HG02678 (cell line): ENCODE measurements around the gene AP1M2.
"Not testable (repeated sequence)": the region's sequence is repeated elsewhere in the genome, so short reads cannot be mapped to it uniquely, and the experiment has no call there.

ENCODE experiments used
- ATAC-seq: cut with Tn5 transposase; IDR thresholded peaks from one replicate; pipeline ENCODE4 v1.9.1; 2021; ENCODE audit warnings: mild to moderate bottlenecking, moderate library complexity; ENCODE audit not compliant: unreplicated experiment

Gene AP1M2

GRCh38 chr19:10543059-10543419 lies 44.1 kb downstream of the AP1M2 start:
- ATAC-seq: no peak

GRCh38 chr19:10539016-10539415 lies 48.1 kb downstream of the AP1M2 start:
- ATAC-seq: not testable (repeated sequence)

GRCh38 chr19:10538204-10538983 lies 48.7 kb downstream of the AP1M2 start:
- no peak for ATAC-seq

GRCh38 chr19:10537668-10538067 lies 49.4 kb downstream of the AP1M2 start:
- ATAC-seq: no peak

- ATAC-seq: no peak
Observed at GRCh38 chr19:10535613-10536012, 51.5 kb downstream of the AP1M2 start.

- no peak for ATAC-seq
Observed at GRCh38 chr19:10533646-10534386, 53.3 kb downstream of the AP1M2 start.

GRCh38 chr19:10532457-10532856 lies 54.7 kb downstream of the AP1M2 start:
- ATAC-seq: no peak

- not testable (repeated sequence) for ATAC-seq
Observed at GRCh38 chr19:10526887-10527286, 60.2 kb downstream of the AP1M2 start.

- ATAC-seq: no peak
Observed at GRCh38 chr19:10525636-10526035, 61.5 kb downstream of the AP1M2 start.

- ATAC-seq: no peak
Observed at GRCh38 chr19:10523135-10523636, 63.9 kb downstream of the AP1M2 start.
